ENCODE data around the gene HELZ. TPM values are rescaled to one million over a fixed set of nuclear protein-coding genes. Genes with fewer than 3 reads are reported as not detected.

HELZ gene
- total RNA-seq, 1 experiment from 2014 or later = 49.8 TPM

DNA sequence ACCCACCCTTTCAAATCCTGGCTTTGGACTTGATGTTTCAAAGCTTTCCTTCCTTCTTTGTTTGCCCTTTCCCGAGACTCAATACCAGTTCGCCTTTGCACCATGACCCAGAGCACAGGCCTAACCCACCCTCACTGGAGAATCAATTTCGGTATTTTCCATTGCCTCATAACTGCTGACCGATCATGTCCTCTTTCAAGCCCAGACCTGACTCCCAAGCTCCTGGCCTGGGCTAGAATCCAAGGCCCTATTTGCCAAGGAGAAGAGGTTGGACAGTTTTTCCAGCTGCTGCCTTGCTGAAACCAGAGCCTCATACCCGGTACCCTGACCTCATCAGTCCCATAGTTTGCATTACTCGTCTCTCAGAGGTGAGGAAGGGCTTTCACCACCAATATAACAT, 35.3 kb upstream of the HELZ start:
- Histone ChIP-seq H2BK20ac (ENCODE audit: low read depth, low read length, poor library complexity, severe bottlenecking) (no peak overlapping the region), H3K27me3 (ENCODE audit: insufficient read depth, low read length) (no peaks in the 10 kb centered on the region), H2AK5ac (ENCODE audit: insufficient read length, low read length) (no peak overlapping the region), H3K79me1 (ENCODE audit: insufficient read depth, low read depth, low read length, poor library complexity, severe bottlenecking) (no peaks in the 10 kb centered on the region), H3K79me2 (ENCODE audit: insufficient read depth, low read length) (no peaks in the 10 kb centered on the region), H3K4ac (ENCODE audit: low read depth, low read length) (no peak overlapping the region), H4K20me1 (ENCODE audit: control insufficient read depth, insufficient read depth, insufficient read length) (no peaks in the 10 kb centered on the region), H2BK120ac (ENCODE audit: low read depth, low read length, poor library complexity, severe bottlenecking) (no peak overlapping the region), H3K9ac (ENCODE audit: extremely low read depth, insufficient read length, low read length) (no peak overlapping the region), H4K5ac (ENCODE audit: insufficient read length, low read depth, low read length) (no peak overlapping the region), H4K91ac (ENCODE audit: insufficient read length, low read depth, low read length) (no peak overlapping the region), H4K8ac (replicated peaks; ENCODE audit: insufficient read length, low read depth, low read length) (no peak overlapping the region), H3K27ac (ENCODE audit: insufficient read length, low read depth, low read length) (no peak overlapping the region), H3K18ac (ENCODE audit: insufficient read length, low read depth, low read length) (no peak overlapping the region), H3K9me3 (ENCODE audit: control insufficient read depth, low read depth, low read length) (no peaks in the 10 kb centered on the region), H3K56ac (ENCODE audit: insufficient read length, low read depth, low read length) (no peak overlapping the region), H3K4me2 (ENCODE audit: insufficient read depth, insufficient read length, low read length) (no peak overlapping the region), H3K14ac (ENCODE audit: insufficient read depth, low read length) (no peak overlapping the region), H2BK12ac (ENCODE audit: insufficient read length, low read depth, low read length) (no peak overlapping the region), H3K23ac (ENCODE audit: insufficient read length, low read depth, low read length) (no peak overlapping the region), H3K4me1 (ENCODE audit: insufficient read depth, low read length) (peaks cover 3% of the 10 kb centered on the region; the same call in 1 of the 2 replicates), H3K23me2 (ENCODE audit: insufficient read length, low read depth, low read length, poor library complexity, severe bottlenecking) (no peaks in the 10 kb centered on the region), H2BK5ac (ENCODE audit: insufficient read length, low read length) (no peak overlapping the region), H2AFZ (ENCODE audit: low read length) (peak overlapping the region; percentile 25), H3T11ph (ENCODE audit: low read length) (no peak overlapping the region), H2BK15ac (ENCODE audit: low read depth, low read length) (no peak overlapping the region)
- Mint-ChIP-seq H3K27ac (no peak overlapping the region), H3K4me3 (no peak overlapping the region), H3K9me3 (no peaks in the 10 kb centered on the region), H3K27me3 (ENCODE audit: low read depth) (no peaks in the 10 kb centered on the region), H3K4me1 (peaks cover 17 to 26% of the 10 kb centered on the region in 2 experiments), H3K36me3 (ENCODE audit: insufficient read depth in 1 of 3, low read depth in 3 of 3) (no peaks in the 10 kb centered on the region)
- WGBS (ENCODE audit: extremely low coverage, insufficient read length, low lambda C conversion rate) = no CpG with 5 or more reads among the region's 6 CpGs
- TF ChIP-seq, protein P1, sequence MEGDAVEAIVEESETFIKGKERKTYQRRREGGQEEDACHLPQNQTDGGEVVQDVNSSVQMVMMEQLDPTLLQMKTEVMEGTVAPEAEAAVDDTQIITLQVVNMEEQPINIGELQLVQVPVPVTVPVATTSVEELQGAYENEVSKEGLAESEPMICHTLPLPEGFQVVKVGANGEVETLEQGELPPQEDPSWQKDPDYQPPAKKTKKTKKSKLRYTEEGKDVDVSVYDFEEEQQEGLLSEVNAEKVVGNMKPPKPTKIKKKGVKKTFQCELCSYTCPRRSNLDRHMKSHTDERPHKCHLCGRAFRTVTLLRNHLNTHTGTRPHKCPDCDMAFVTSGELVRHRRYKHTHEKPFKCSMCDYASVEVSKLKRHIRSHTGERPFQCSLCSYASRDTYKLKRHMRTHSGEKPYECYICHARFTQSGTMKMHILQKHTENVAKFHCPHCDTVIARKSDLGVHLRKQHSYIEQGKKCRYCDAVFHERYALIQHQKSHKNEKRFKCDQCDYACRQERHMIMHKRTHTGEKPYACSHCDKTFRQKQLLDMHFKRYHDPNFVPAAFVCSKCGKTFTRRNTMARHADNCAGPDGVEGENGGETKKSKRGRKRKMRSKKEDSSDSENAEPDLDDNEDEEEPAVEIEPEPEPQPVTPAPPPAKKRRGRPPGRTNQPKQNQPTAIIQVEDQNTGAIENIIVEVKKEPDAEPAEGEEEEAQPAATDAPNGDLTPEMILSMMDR (conservative IDR thresholded peaks at IDR 0.05) = no peak
- DNase-seq = no peak

Data from H9 (cell line).